Measurements from ENCODE around the gene ATF4. TPM values are rescaled to one million over a fixed set of nuclear protein-coding genes. Genes with fewer than 3 reads are reported as not detected.

The ATF4 gene
- total RNA-seq, 3 donors from 2014 or later, result 201 to 581 (median 205) TPM

GRCh38 chr22:39513791-39514190 lies 6.6 kb upstream of the ATF4 start:
- Histone ChIP-seq H3K9me3 (no peaks in the 10 kb centered on the region), H3K4me1 (ENCODE audit: low read depth) (peaks cover 2% of the 10 kb centered on the region), H3K4me3 (no peak overlapping the region), H3K36me3 (ENCODE audit: low read depth) (peaks cover 5% of the 10 kb centered on the region)
- ATAC-seq (no peak), DNase-seq (peak in 1 of 3 donors; percentile 52)
- intact Hi-C loops (cut with DNase I, micrococcal nuclease), result no loop called here
- TF ChIP-seq, protein P1, sequence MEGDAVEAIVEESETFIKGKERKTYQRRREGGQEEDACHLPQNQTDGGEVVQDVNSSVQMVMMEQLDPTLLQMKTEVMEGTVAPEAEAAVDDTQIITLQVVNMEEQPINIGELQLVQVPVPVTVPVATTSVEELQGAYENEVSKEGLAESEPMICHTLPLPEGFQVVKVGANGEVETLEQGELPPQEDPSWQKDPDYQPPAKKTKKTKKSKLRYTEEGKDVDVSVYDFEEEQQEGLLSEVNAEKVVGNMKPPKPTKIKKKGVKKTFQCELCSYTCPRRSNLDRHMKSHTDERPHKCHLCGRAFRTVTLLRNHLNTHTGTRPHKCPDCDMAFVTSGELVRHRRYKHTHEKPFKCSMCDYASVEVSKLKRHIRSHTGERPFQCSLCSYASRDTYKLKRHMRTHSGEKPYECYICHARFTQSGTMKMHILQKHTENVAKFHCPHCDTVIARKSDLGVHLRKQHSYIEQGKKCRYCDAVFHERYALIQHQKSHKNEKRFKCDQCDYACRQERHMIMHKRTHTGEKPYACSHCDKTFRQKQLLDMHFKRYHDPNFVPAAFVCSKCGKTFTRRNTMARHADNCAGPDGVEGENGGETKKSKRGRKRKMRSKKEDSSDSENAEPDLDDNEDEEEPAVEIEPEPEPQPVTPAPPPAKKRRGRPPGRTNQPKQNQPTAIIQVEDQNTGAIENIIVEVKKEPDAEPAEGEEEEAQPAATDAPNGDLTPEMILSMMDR (IDR thresholded peaks at IDR 0.05), result no peak

GRCh38 chr22:39514373-39514973 lies 5.9 kb upstream of the ATF4 start:
- H3K4me3 ChIP-seq, result no peak overlapping the region
- ATAC-seq (peak; percentile 46), DNase-seq (peak in 2 of 3 donors; percentile 72 to 89)
- intact Hi-C loops (cut with DNase I, micrococcal nuclease), result no loop called here
- peaks cover 3% of the 10 kb centered on the region for H3K36me3 ChIP-seq (ENCODE audit: low read depth)
- TF ChIP-seq, protein P1 (IDR thresholded peaks at IDR 0.05), result peak; percentile 61
- H3K9me3 ChIP-seq, result no peaks in the 10 kb centered on the region
- H3K4me1 ChIP-seq (ENCODE audit: low read depth), result peaks cover 8% of the 10 kb centered on the region

- Histone ChIP-seq H3K4me1 (ENCODE audit: low read depth) (peaks cover 8% of the 10 kb centered on the region), H3K9me3 (no peaks in the 10 kb centered on the region), H3K36me3 (ENCODE audit: low read depth) (no peaks in the 10 kb centered on the region), H3K4me3 (no peak overlapping the region)
- intact Hi-C loops (cut with DNase I, micrococcal nuclease), result no loop called here
- TF ChIP-seq, protein P1 (IDR thresholded peaks at IDR 0.05), result no peak
- ATAC-seq (no peak), DNase-seq (no peak)
These were observed 4.9 kb upstream of the ATF4 start for GRCh38 chr22:39515266-39516050.

DNA sequence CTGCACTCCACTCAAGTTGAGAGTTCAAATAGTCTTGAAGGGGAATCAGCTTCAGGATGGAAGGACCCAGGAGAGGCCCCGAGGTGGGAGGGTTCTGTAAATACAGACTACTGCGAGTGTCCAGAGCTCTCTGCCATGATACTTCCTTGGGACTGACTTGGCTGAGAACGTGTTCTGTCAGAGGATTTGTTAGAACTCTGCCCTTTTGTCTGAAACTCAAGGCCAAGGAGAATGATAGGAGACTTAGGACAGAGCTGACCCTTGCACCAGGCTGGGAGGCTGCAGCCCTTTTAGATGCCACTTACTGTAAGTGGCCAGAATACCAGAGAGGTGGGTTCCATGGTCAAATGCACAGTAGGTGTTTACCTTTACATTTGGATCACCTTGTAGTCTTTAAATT lies 2.9 kb upstream of the ATF4 start:
- ATAC-seq (no peak), DNase-seq (no peak)
- H3K4me1 ChIP-seq (ENCODE audit: low read depth), result peaks cover 17% of the 10 kb centered on the region
- intact Hi-C loops (cut with DNase I, micrococcal nuclease), result no loop called here
- no peak overlapping the region for H3K4me3 ChIP-seq
- no peaks in the 10 kb centered on the region for H3K36me3 ChIP-seq (ENCODE audit: low read depth)
- no peaks in the 10 kb centered on the region for H3K9me3 ChIP-seq
- TF ChIP-seq, protein P1 (IDR thresholded peaks at IDR 0.05), result no peak

DNA sequence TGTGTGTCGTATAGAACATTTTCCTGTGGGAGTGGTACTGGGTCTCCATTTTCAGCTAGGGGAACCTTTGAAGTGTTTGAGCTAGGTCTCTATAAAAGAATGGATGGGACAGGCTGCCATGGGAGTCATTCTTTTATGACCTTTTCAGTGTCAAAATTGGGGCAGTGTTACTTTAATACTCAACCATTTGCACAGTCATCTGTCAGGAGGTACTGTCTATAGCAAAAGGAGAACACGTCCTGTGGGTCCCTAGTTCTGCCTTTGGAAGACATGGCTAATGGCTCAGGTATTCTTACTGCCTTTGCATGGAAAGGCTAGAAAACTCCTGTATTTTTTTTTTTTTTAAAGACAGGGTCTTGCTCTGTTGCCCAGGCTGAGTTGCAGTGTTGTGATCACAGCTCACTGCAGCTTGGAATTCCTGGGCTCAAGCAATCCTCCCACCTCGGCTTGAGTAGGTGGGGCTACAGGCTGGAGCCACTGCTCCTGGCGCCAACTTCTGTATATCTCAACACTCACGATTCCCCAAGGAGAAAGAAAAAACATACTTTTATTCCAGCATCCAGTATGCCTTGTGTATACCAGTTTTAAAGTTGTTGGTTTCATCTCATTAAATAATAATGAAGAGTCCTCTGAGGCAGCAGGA lies 2.1 kb upstream of the ATF4 start:
- intact Hi-C loops (cut with DNase I, micrococcal nuclease), result no loop called here
- Histone ChIP-seq H3K4me1 (ENCODE audit: low read depth) (peaks cover 25% of the 10 kb centered on the region), H3K36me3 (ENCODE audit: low read depth) (no peaks in the 10 kb centered on the region), H3K9me3 (no peaks in the 10 kb centered on the region), H3K4me3 (no peak overlapping the region)
- ATAC-seq, result no peak
- no peak for DNase-seq
- TF ChIP-seq, protein P1 (IDR thresholded peaks at IDR 0.05), result no peak

Measured in mucosa of descending colon (tissue), 3 donors.